H1 (cell line): ENCODE data around the gene ZNF414. TPM values are rescaled to one million over a fixed set of nuclear protein-coding genes. Genes with fewer than 3 reads are reported as not detected.

Source experiments
- CTCF ChIA-PET: fragments of 300-600 bp; sonication (Branson Sonifier 250); formaldehyde crosslinking; loops from one replicate; lab custom pipeline; 2021; ENCODE audit not compliant: partially characterized antibody; lab: Charles Lee
- POLR2A ChIA-PET: fragments of 300-600 bp; sonication (Branson Sonifier 250); formaldehyde crosslinking; loops from one replicate; lab custom pipeline; 2021; ENCODE audit warnings: inconsistent platforms; ENCODE audit not compliant: partially characterized antibody; lab: Charles Lee
- DNase-seq, 2 experiments: peaks; one replicate each; pipeline versions ENCODE4 v3.0.0 to v3.0.0-alpha.2; 2010 to 2022; ENCODE audit warnings: low spot score in 2 of 2, low read depth in 1 of 2, mixed read lengths in 1 of 2
- FAIRE-seq: peaks from 2 replicates; lab custom pipeline; 2011; peaks lifted over from hg19 to GRCh38; lab: Jason Lieb, UNC
- H2AFZ ChIP-seq: 2 replicates; pipeline ENCODE4 v1.8.1; 2012; ENCODE audit warnings: low read length, inconsistent platforms
- H2AK5ac ChIP-seq: 2 replicates; pipeline ENCODE4 v1.6.1; 2013; ENCODE audit warnings: low read depth, low read length
- H2BK120ac ChIP-seq: replicated peaks from 2 replicates; pipeline ENCODE3; 2013; ENCODE audit warnings: low read depth, low read length, inconsistent platforms
- H2BK12ac ChIP-seq: 2 replicates; pipeline ENCODE4 v1.6.1; 2013; ENCODE audit warnings: low read depth, low read length
- H2BK15ac ChIP-seq: 2 replicates; pipeline ENCODE4 v1.6.1; 2013; ENCODE audit warnings: low read length
- H2BK20ac ChIP-seq: 2 replicates; pipeline ENCODE4 v1.6.1; 2013; ENCODE audit warnings: low read length
- H2BK5ac ChIP-seq: 2 replicates; pipeline ENCODE4 v1.6.1; 2013; ENCODE audit warnings: low read depth, low read length
- H3K14ac ChIP-seq: 2 replicates; pipeline ENCODE4 v1.6.1; 2013; ENCODE audit warnings: inconsistent platforms; ENCODE audit not compliant: insufficient read length
- H3K18ac ChIP-seq: 2 replicates; pipeline ENCODE4 v1.6.1; 2013; ENCODE audit warnings: low read length; ENCODE audit errors: extremely low read depth
- H3K23ac ChIP-seq: 2 replicates; pipeline ENCODE4 v1.6.1; 2013; ENCODE audit warnings: inconsistent platforms; ENCODE audit not compliant: insufficient read length
- H3K23me2 ChIP-seq: 2 replicates; pipeline ENCODE4 v1.6.1; 2013; ENCODE audit warnings: low read depth, low read length
- H3K27ac ChIP-seq: 2 replicates; pipeline ENCODE4 v1.6.1; 2011; ENCODE audit warnings: low read depth, low read length, inconsistent platforms
- H3K27me3 ChIP-seq, 4 experiments: replicated peaks in 1 of 4; 1 replicate in 1 of 4; 2 replicates in 3 of 4; pipeline versions ENCODE4 v1.6.1 to v1.8.1; 2011 to 2013; ENCODE audit warnings: low read length in 3 of 4, mild to moderate bottlenecking in 3 of 4, inconsistent platforms in 2 of 4, mixed read lengths in 2 of 4, moderate library complexity in 1 of 4; ENCODE audit not compliant: control insufficient read depth in 3 of 4, insufficient read depth in 3 of 4; ENCODE audit errors: extremely low read depth in 1 of 4
- H3K36me3 ChIP-seq, 4 experiments: 2 replicates each; pipeline versions ENCODE4 v1.6.1 to v1.8.1; 2011 to 2013; ENCODE audit warnings: mild to moderate bottlenecking in 4 of 4, low read length in 3 of 4, moderate library complexity in 2 of 4, control low read depth in 1 of 4, inconsistent platforms in 1 of 4; ENCODE audit not compliant: insufficient read depth in 4 of 4, control insufficient read depth in 2 of 4
- H3K4ac ChIP-seq: replicated peaks from 2 replicates; pipeline ENCODE3; 2013; ENCODE audit warnings: low read length, low read depth, mixed read lengths, inconsistent platforms; ENCODE audit not compliant: insufficient read length
- H3K4me1 ChIP-seq, 4 experiments: replicated peaks in 1 of 4; 1 replicate in 1 of 4; 2 replicates in 3 of 4; pipeline versions ENCODE4 v1.6.1 to v1.8.1; 2011 to 2013; ENCODE audit warnings: low read length in 3 of 4, inconsistent platforms in 2 of 4, mixed read lengths in 1 of 4; ENCODE audit not compliant: insufficient read depth in 4 of 4, control insufficient read depth in 3 of 4
- H3K4me2 ChIP-seq, 2 experiments: 2 replicates each; pipeline versions ENCODE4 v1.6.1 to v1.8.1; 2011 to 2013; ENCODE audit warnings: low read depth in 2 of 2, low read length in 2 of 2, control low read depth in 1 of 2, inconsistent platforms in 1 of 2, mild to moderate bottlenecking in 1 of 2; ENCODE audit not compliant: insufficient read depth in 1 of 2
- H3K4me3 ChIP-seq, 4 experiments: fragments of 200-600, 300-600 bp in 1 of 4; sonication (generic), shearing (Covaris generic), sonication (Bioruptor Twin) in 1 of 4; 2 replicates each; pipeline versions ENCODE4 v1.5.1 to v1.8.1; 2011 to 2016; ENCODE audit warnings: low read length in 4 of 4, low read depth in 3 of 4, control low read depth in 2 of 4, inconsistent platforms in 2 of 4, mild to moderate bottlenecking in 2 of 4, mixed read lengths in 1 of 4, moderate library complexity in 1 of 4; ENCODE audit not compliant: insufficient read depth in 2 of 4; ENCODE audit errors: extremely low read depth in 1 of 4
- H3K56ac ChIP-seq: replicated peaks from 2 replicates; pipeline ENCODE3; 2013; ENCODE audit warnings: low read depth, mild to moderate bottlenecking, mixed read lengths, low read length, inconsistent platforms; ENCODE audit not compliant: insufficient read length
- H3K79me1 ChIP-seq: 2 replicates; pipeline ENCODE4 v1.6.1; 2013; ENCODE audit warnings: low read depth, low read length, control low read depth
- H3K79me2 ChIP-seq, 2 experiments: 2 replicates each; pipeline versions ENCODE4 v1.6.1 to v1.8.1; 2012 to 2013; ENCODE audit warnings: low read length in 2 of 2, mild to moderate bottlenecking in 2 of 2, inconsistent platforms in 1 of 2; ENCODE audit not compliant: insufficient read depth in 2 of 2, control insufficient read depth in 1 of 2
- H3K9ac ChIP-seq, 4 experiments: replicated peaks in 1 of 4; 1 replicate in 1 of 4; 2 replicates in 3 of 4; pipeline versions ENCODE4 v1.6.1 to v1.8.1; 2011 to 2013; ENCODE audit warnings: low read depth in 3 of 4, low read length in 3 of 4, control low read depth in 2 of 4, mild to moderate bottlenecking in 2 of 4, moderate library complexity in 2 of 4, inconsistent platforms in 1 of 4; ENCODE audit errors: extremely low read depth in 1 of 4
- H3K9me3 ChIP-seq, 2 experiments: 2 replicates each; pipeline versions ENCODE4 v1.6.1 to v1.8.1; 2012 to 2013; ENCODE audit warnings: mild to moderate bottlenecking in 2 of 2, moderate library complexity in 2 of 2, control low read depth in 1 of 2, inconsistent platforms in 1 of 2, low read depth in 1 of 2, low read length in 1 of 2, mixed read lengths in 1 of 2; ENCODE audit not compliant: insufficient read depth in 2 of 2
- H4K20me1 ChIP-seq, 2 experiments: replicated peaks in 1 of 2; 2 replicates each; pipeline versions ENCODE3 to v1.8.1; 2011 to 2013; ENCODE audit warnings: inconsistent platforms in 2 of 2, low read length in 2 of 2, mild to moderate bottlenecking in 1 of 2; ENCODE audit not compliant: insufficient read depth in 2 of 2, control insufficient read depth in 1 of 2
- H4K5ac ChIP-seq: 2 replicates; pipeline ENCODE4 v1.6.1; 2013; ENCODE audit warnings: low read length, low read depth, mixed read lengths, inconsistent platforms; ENCODE audit not compliant: insufficient read length
- H4K8ac ChIP-seq: 2 replicates; pipeline ENCODE4 v1.8.0; 2013; ENCODE audit warnings: mild to moderate bottlenecking, moderate library complexity, low read length, inconsistent platforms; ENCODE audit not compliant: insufficient read depth; ENCODE audit errors: extremely low read depth
- H4K91ac ChIP-seq: replicated peaks from 2 replicates; pipeline ENCODE3; 2013; ENCODE audit warnings: low read length, mixed read lengths, inconsistent platforms; ENCODE audit not compliant: insufficient read length
- POLR2AphosphoS5 ChIP-seq: IDR thresholded peaks from 2 replicates; pipeline ENCODE4 v1.6.1; 2011; ENCODE audit warnings: low read depth, low read length
- RBBP5 ChIP-seq: IDR thresholded peaks from 2 replicates; pipeline ENCODE4 v1.7.1; 2012; ENCODE audit warnings: low read depth, mild to moderate bottlenecking, inconsistent platforms, low read length, moderate library complexity, borderline replicate concordance
- TBP ChIP-seq: IDR thresholded peaks from 2 replicates; pipeline ENCODE4 v1.6.1; 2011; ENCODE audit warnings: low read depth, low read length, improper control_type of control experiment
- WGBS, 2 experiments: shearing (Covaris generic) in 1 of 2; methylation state at CpG; one replicate each; pipeline versions ENCODE4 v1.1.6 to v1.1.7; 2013 to 2015; ENCODE audit warnings: low lambda C conversion rate in 2 of 2, mixed read lengths in 2 of 2, inconsistent platforms in 1 of 2, low coverage in 1 of 2, missing lambda C conversion rate in 1 of 2; ENCODE audit not compliant: insufficient replicate concordance in 2 of 2, insufficient coverage in 1 of 2, insufficient read length in 1 of 2; ENCODE audit errors: extremely low coverage in 1 of 2, missing lambda C conversion rate in 1 of 2; 5-methylcytosine and 5-hydroxymethylcytosine counted together
- polyA plus RNA-seq, 7 experiments: library from polyadenylated mRNA; depleted of rRNA in 3 of 7; stranded (reverse) in 5 of 7; unstranded in 2 of 7; fragments of >200 nt in 5 of 7; fragments of 200-250 nt in 2 of 7; gene quantifications; 1 replicate in 5 of 7; 2 replicates in 1 of 7; 4 replicates in 1 of 7; pipeline versions ENCODE4 v1.2.1 to v1.2.3, GENCODE V29; 2011 to 2013; ENCODE audit warnings: missing spikeins in 2 of 7, mixed read lengths in 2 of 7
- total RNA-seq: library from RNA; stranded (reverse); fragmentation: NEBNext Ultra II Directional; extraction: Animal tissue kit (Norgen Biotek cat#: 25700); gene quantifications from 2 replicates; pipeline ENCODE4 v1.2.1, GENCODE V29; 2021

Gene ZNF414
- total and polyA plus RNA-seq, 2 of the 8 experiments (the other 6 are each of a cell fraction or from before 2014, with no cell fraction given): 9.7 to 26.8 TPM

DNA sequence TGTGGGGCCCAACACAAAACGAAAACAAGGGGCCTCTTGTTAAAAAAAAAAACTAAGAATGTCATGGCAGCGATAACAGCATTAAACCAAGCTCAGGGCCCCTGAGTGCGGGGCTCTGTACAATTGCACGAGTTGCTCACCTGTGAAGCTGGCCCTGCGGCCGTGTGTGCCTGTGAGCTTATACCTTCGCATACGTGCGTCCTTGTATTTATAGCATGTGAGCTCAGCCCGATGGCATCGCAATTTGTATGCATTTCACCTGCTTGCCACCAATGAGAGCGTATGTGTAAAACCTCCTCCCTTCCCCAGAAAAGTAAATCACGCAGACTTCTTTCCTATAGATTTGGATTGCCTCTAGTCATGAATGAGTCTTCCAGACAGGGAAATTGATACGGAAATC, 52.1 kb downstream of the ZNF414 start:
- Histone ChIP-seq H4K20me1 (peaks cover 34 to 53% of the 10 kb centered on the region in 2 experiments), H3K14ac (no peak overlapping the region), H3K9ac (no peak overlapping the region), H2BK20ac (no peak overlapping the region), H3K23ac (no peak overlapping the region), H3K23me2 (no peaks in the 10 kb centered on the region), H2BK12ac (no peak overlapping the region), H2BK120ac (no peak overlapping the region), H3K79me1 (peaks cover 17% of the 10 kb centered on the region), H2AK5ac (no peak overlapping the region), H2BK5ac (no peak overlapping the region), H2AFZ (no peak overlapping the region), H3K27me3 (no peaks in the 10 kb centered on the region), H3K9me3 (no peaks in the 10 kb centered on the region), H2BK15ac (no peak overlapping the region), H3K4me1 (peaks cover 4 to 12% (median 8%) of the 10 kb centered on the region in 4 experiments), H3K56ac (no peak overlapping the region), H3K27ac (no peak overlapping the region; the same call in 1 of the 2 replicates), H3K4me3 (no peak overlapping the region), H3K4me2 (no peak overlapping the region), H3K18ac (no peak overlapping the region), H4K5ac (no peak overlapping the region), H4K91ac (no peak overlapping the region), H3K4ac (no peak overlapping the region), H3K36me3 (peaks cover 30 to 55% (median 51%) of the 10 kb centered on the region in 4 experiments), H4K8ac (no peak overlapping the region), H3K79me2 (peaks cover 65 to 94% of the 10 kb centered on the region in 2 experiments)
- ChIA-PET CTCF (interaction anchor here (0.7 to 4.0 kb wide), 10 partner anchors 9 to 201 kb away, joined by 3 to 14 read pairs (median 4); no protein-coding TSS in a partner anchor), POLR2A (interaction anchor here (0.6 to 6.4 kb wide), 9 partner anchors 9 to 118 kb away, joined by 3 to 63 read pairs (median 5); partner anchors contain the start of gene HNRNPM)
- 92% methylated on average over 14 of the region's 14 CpGs; no CpG with 5 or more reads in 1 of the 2 experiments for WGBS, 2 experiments
- TF ChIP-seq TBP: no peak
- 0 out of 2 replicates have a peak, but pooled peaks have one; percentile 31 for TF ChIP-seq POLR2AphosphoS5
- TF ChIP-seq RBBP5: no peak
- DNase-seq: no peak
- FAIRE-seq: no peak
